Cardiac muscle cell (in vitro differentiated cells and primary cell): Measurements from ENCODE around the gene CARD10. TPM values are rescaled to one million over a fixed set of nuclear protein-coding genes. Genes with fewer than 3 reads are reported as not detected.

Source experiments
- DNase-seq, 2 donors: peaks; one replicate each; pipeline versions ENCODE4 v3.0.0 to v3.0.0-alpha.2; 2010 to 2017; ENCODE audit warnings: low read depth in 1 of 2, low spot score in 1 of 2
- H3K27ac ChIP-seq: fragments of 200-600 bp; sonication (generic); 2 replicates; pipeline ENCODE4 v1.5.1; 2016
- H3K27me3 ChIP-seq: fragments of 200-600 bp; sonication (generic); 2 replicates; pipeline ENCODE4 v1.6.0; 2016; ENCODE audit warnings: control low read depth
- H3K36me3 ChIP-seq: fragments of 200-600 bp; sonication (generic); 2 replicates; pipeline ENCODE4 v1.5.1; 2016; ENCODE audit warnings: control low read depth
- H3K4me1 ChIP-seq: fragments of 200-600 bp; sonication (generic); 2 replicates; pipeline ENCODE4 v1.8.1; 2017; ENCODE audit warnings: low read depth, mild to moderate bottlenecking, mixed run types
- H3K4me3 ChIP-seq: fragments of 200-600 bp; sonication (generic); 2 replicates; pipeline ENCODE4 v1.5.1; 2016; ENCODE audit warnings: mild to moderate bottlenecking
- H3K9me3 ChIP-seq: fragments of 200-600 bp; sonication (generic); 2 replicates; pipeline ENCODE4 v1.5.1; 2017; ENCODE audit warnings: low read depth, mild to moderate bottlenecking, control low read depth
- polyA plus RNA-seq: library from polyadenylated mRNA; unstranded; fragments of >200 nt; fragmentation: Nextera tagmentation; extraction: Ambion mirVana; gene quantifications from 2 replicates; pipeline ENCODE4 v1.2.1, GENCODE V29; 2016
- total RNA-seq: library from RNA; depleted of rRNA; stranded (reverse); fragments of >200 nt; gene quantifications from 2 replicates; pipeline ENCODE4 v1.2.3, GENCODE V29; 2016
- TF ChIP-seq, protein P1 (sequence below): IDR thresholded peaks from 2 replicates; pipeline ENCODE4 v1.5.1; 2012; ENCODE audit warnings: low read depth, mild to moderate bottlenecking, low read length

CARD10 gene
- total and polyA plus RNA-seq, 2 experiments from 2014 or later: 2.1 to 4.5 TPM

DNA sequence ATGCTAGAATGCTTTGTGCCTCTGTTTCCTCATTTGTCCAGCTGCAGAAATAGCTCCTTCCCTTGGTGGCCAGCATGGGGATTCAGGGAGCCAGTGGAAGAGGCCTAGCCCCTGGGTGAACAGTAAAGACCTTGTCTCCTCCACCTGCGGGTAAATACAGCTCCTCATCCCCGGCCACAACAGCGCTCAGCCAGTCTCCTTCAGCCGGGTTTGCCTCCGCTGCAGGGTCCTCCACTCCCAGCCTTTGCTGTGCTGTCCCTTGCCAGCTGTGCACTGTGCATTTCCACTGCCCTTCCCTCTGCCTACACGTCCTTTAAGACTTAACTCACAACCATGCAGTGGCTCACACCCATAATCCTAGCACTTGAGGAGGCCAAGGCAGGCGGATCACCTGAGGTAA is 39.6 kb upstream of the CARD10 start:
- no peak overlapping the region for H3K27ac ChIP-seq
- peaks cover 11% of the 10 kb centered on the region for H3K27me3 ChIP-seq
- H3K36me3 ChIP-seq: no peaks in the 10 kb centered on the region
- H3K4me1 ChIP-seq: peaks cover 6% of the 10 kb centered on the region
- DNase-seq: no peak
- H3K4me3 ChIP-seq: no peak overlapping the region
- no peaks in the 10 kb centered on the region for H3K9me3 ChIP-seq
- TF ChIP-seq, protein P1, sequence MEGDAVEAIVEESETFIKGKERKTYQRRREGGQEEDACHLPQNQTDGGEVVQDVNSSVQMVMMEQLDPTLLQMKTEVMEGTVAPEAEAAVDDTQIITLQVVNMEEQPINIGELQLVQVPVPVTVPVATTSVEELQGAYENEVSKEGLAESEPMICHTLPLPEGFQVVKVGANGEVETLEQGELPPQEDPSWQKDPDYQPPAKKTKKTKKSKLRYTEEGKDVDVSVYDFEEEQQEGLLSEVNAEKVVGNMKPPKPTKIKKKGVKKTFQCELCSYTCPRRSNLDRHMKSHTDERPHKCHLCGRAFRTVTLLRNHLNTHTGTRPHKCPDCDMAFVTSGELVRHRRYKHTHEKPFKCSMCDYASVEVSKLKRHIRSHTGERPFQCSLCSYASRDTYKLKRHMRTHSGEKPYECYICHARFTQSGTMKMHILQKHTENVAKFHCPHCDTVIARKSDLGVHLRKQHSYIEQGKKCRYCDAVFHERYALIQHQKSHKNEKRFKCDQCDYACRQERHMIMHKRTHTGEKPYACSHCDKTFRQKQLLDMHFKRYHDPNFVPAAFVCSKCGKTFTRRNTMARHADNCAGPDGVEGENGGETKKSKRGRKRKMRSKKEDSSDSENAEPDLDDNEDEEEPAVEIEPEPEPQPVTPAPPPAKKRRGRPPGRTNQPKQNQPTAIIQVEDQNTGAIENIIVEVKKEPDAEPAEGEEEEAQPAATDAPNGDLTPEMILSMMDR: no peak

DNA sequence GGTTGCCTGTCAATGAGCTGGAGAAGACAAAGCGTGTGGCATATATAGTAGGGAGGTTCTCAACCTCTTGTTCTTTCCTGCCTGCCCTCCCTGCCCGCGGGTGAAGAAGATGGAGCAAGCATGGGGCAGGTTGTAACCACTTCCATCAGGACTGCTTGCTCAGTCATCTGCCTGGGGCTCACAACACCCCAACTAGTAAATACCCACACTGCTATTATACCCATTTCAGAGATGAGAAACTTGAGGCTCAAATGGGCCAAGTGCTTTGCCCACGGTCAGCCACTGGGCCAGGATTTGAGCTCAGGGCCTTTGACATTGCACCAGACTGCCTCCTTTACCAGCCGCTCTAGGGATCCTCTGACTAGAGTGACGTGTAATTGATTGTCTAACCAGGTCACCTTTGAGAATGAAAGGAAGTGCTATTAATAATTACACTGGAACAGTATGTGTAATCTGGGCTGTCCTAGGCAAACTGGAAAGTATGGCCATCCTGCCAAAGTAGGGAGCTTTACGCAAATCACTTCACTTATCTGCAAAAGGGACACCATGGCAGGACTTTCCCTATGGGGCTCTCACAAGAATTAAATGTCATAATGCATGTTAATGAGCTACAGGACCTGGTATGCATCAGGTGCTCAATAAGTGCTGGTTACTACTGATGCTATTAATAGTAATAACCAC is 38.2 kb upstream of the CARD10 start:
- Histone ChIP-seq H3K36me3 (no peaks in the 10 kb centered on the region), H3K4me1 (peaks cover 11% of the 10 kb centered on the region), H3K9me3 (no peaks in the 10 kb centered on the region), H3K4me3 (no peak overlapping the region), H3K27me3 (peaks cover 11% of the 10 kb centered on the region), H3K27ac (no peak overlapping the region)
- DNase-seq: no peak
- TF ChIP-seq, protein P1: no peak

DNA sequence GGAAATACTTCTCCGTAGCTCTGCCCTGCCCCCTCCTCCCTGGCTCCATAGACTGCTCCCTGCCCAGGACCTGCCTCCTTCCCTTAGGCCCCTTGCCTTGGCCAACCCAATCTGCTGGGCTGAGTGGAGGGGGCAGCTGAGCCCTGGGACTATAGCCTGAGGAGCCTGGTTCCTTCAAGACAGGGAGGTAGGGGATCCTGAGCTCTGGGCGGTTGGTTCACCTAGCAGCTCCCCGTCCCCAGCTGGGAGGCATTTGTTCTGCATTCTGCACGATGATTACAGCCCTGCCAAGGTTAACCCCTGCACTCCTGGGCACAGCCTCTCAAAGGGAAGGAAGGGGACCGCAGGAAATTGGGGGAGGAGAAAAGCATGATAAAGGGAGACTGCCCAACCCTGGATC is 37.5 kb upstream of the CARD10 start:
- H3K9me3 ChIP-seq: no peaks in the 10 kb centered on the region
- no peaks in the 10 kb centered on the region for H3K36me3 ChIP-seq
- DNase-seq: no peak
- H3K27me3 ChIP-seq: peaks cover 11% of the 10 kb centered on the region
- TF ChIP-seq, protein P1: no peak
- H3K4me3 ChIP-seq: no peak overlapping the region
- H3K4me1 ChIP-seq: peaks cover 18% of the 10 kb centered on the region
- no peak overlapping the region for H3K27ac ChIP-seq

DNA sequence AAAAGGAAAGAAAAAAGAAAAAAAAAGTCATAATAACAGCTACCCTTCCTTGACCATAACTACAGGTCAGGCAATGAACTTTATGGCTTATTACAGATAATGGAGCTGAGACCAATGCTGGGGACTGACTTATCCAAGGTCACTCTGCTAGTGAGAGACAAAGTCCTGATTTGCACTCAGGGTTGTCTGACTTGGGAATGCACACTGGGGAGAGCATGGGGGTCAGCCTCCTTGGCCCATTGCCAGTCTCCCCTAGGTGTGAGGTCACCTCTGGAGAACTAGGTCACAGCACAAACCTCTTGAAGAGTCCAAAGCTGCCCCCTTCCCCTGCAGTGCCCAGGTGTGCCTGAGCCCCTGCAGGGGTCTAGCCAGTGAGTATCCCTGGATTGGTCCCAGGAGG is 35.8 kb upstream of the CARD10 start:
- Histone ChIP-seq H3K4me3 (no peak overlapping the region), H3K27ac (no peak overlapping the region), H3K9me3 (no peaks in the 10 kb centered on the region), H3K27me3 (no peaks in the 10 kb centered on the region), H3K4me1 (peaks cover 22% of the 10 kb centered on the region), H3K36me3 (no peaks in the 10 kb centered on the region)
- TF ChIP-seq, protein P1: no peak
- DNase-seq: no peak

DNA sequence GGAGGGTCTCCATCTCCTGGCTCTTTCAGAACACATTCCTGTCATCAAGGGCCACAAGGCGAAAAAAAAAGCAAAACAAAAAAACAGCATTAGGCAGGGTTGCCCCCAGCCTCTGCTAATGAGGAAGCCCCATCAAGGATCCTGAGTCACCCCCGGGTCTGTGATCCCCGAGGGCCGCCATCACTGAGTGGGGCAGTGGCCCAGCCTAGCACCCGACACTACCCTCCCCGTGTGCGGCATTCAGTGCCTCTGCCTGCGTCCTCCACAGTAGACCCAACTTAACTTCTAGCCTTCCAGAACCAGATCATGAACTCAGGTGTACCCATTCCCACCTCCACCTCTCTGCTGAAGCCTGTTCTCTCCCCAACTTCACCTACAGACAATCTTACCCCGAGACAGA is 34.5 kb upstream of the CARD10 start:
- Histone ChIP-seq H3K9me3 (no peaks in the 10 kb centered on the region), H3K27ac (no peak overlapping the region), H3K36me3 (no peaks in the 10 kb centered on the region), H3K4me3 (no peak overlapping the region), H3K4me1 (peaks cover 26% of the 10 kb centered on the region), H3K27me3 (no peaks in the 10 kb centered on the region)
- TF ChIP-seq, protein P1: no peak
- no peak for DNase-seq
